DMS79 treated with DMSO at 0.1 percent for 48 hours (cell line): ENCODE results near the gene GPR39.
A peak's percentile ranks its signal among the peaks of the same experiment; 100 is the strongest.

Experiments used
- DNase-seq: peaks from one replicate; lab custom pipeline; 2025; lab: John Stamatoyannopoulos, UW

GPR39 gene

DNA sequence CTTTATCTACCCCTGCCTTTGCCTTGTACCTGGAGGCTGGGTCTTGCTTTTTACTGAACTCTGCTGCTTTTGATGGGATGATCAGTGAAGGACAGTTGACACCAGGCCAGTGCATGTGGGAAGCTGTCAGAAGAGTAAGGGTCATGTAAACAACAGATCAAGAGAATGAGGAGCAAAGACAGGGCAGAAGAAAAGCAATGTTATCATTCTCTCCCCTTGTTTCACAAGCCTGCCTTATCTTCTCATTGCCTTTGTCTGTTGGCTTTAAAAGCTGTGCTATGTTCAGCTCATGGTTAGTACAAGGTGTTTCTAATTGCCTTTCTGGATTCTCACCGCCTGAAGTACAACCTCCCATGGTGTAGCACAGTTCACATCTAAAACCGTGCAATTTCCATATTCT is 225.8 kb downstream of the GPR39 start:
- no peak for DNase-seq

DNA sequence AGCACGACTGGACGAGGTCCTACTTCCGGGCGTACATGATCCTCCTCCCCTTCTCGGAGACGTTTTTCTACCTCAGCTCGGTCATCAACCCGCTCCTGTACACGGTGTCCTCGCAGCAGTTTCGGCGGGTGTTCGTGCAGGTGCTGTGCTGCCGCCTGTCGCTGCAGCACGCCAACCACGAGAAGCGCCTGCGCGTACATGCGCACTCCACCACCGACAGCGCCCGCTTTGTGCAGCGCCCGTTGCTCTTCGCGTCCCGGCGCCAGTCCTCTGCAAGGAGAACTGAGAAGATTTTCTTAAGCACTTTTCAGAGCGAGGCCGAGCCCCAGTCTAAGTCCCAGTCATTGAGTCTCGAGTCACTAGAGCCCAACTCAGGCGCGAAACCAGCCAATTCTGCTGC is 228.6 kb downstream of the GPR39 start:
- DNase-seq = peak; percentile 82

- DNase-seq = peak; percentile 77
Observed at GRCh38 chr2:132645722-132646539, 229.3 kb downstream of the GPR39 start.

- peak; percentile 55 for DNase-seq
Observed at GRCh38 chr2:132646540-132647108, 230.0 kb downstream of the GPR39 start.

DNA sequence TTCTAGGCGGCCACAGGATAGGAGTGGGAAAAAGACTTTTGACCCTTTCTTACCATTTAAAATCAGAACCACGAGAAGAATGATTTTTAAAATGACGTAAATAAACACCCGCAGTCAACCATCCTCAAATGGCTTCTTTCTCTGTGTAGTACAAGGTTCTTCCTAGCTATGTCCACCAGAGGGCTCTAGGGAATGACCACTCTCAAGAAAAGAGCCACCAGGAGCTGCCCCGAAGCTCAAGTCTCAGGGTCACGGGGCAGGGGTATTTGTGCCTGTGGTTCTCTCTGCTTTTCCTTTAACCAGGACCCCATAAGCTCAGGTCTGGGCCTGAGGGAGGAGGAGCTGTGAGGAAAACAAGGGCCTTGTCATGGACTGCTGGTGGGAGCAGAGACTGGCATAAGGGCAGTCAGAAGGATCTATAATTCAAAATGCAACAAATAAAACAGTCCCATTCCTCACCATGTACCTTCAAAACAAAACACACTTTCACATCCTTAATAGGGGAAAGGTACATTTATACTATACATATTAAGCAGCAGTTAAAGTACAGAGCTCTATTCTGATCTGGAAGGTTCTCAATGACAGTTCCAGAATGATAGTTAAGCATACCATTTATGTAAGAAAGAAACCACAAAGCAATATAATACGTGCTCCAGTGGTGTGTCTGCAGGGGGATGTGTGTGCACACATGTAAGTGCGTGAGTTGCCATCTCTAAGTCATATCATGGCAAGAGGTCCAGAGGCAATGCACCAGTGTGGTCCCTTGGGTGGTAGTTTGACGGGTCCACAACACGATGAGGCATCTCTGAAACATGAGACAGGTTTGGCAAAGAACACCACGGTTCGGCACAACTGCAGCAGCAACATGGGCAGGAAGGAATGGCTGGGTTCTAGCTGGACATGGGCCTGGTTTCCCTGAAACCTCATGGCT is 234.8 kb downstream of the GPR39 start:
- no peak for DNase-seq

GRCh38 chr2:132652474-132652873 is 235.9 kb downstream of the GPR39 start:
- DNase-seq = no peak

DNA sequence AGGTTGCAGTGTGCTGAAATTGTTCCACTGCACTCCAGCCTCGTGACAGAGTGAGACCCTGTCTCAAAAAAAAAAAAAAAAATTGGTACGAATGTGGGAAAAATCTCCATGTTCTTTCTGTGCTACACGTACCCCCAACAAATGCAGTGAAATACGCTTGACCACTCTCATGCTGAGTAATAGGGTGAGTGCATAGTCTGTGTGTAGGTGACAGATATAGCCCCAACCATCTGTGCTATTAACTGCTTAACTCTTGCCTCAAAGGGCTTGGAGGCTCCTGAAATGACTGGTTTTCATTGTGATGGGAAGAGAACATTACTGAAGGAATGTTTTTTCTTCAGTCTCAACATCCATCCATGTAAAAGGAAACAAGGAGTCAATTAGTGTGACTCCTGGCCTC is 237.7 kb downstream of the GPR39 start:
- no peak for DNase-seq

DNA sequence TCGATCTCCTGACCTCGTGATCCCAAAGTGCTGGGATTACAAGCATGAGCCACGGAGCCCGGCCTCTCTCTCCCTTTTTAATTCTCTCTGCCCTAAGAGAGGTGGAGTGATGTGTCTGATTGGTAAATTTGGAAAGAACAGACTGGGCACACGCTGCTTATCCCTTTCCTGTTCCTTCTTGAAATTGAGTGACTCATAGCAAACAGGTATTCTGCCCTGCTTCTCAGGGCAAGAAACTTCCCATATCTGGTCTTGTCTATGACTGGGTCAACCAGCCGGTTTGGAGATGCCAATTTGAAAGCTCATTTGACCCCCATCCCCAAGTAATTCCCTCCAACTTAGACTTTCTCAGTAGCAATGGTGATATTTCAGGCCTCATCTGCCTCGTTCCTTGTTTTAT is 238.4 kb downstream of the GPR39 start:
- no peak for DNase-seq

GRCh38 chr2:132656266-132656975 is 239.8 kb downstream of the GPR39 start:
- DNase-seq = no peak

- no peak for DNase-seq
Observed at GRCh38 chr2:132659331-132659730, 242.7 kb downstream of the GPR39 start.

DNA sequence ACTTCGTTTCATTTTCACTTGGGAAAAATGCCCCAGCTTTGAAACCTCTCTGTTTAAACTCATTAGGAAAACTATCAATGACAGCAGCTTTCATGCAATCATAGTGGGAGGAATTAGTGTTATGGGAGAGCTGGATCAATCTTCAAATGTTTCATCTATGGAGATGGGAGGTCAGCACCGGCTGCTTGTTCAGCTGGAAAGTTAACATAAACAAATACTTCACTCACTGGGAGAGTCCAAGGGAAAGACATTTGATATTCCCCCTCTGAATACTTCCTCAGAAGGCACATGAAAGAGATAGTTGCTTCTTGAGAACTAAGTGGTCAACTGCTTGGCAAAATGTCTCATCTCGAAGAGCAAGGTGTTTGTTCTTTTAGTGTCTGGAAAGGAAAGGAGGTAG is 246.1 kb downstream of the GPR39 start:
- no peak for DNase-seq

GRCh38 chr2:132664096-132664495 is 247.5 kb downstream of the GPR39 start:
- no peak for DNase-seq

GRCh38 chr2:132665401-132666140 is 249.0 kb downstream of the GPR39 start:
- DNase-seq = no peak

GRCh38 chr2:132667706-132668105 is 251.1 kb downstream of the GPR39 start:
- no peak for DNase-seq

DNA sequence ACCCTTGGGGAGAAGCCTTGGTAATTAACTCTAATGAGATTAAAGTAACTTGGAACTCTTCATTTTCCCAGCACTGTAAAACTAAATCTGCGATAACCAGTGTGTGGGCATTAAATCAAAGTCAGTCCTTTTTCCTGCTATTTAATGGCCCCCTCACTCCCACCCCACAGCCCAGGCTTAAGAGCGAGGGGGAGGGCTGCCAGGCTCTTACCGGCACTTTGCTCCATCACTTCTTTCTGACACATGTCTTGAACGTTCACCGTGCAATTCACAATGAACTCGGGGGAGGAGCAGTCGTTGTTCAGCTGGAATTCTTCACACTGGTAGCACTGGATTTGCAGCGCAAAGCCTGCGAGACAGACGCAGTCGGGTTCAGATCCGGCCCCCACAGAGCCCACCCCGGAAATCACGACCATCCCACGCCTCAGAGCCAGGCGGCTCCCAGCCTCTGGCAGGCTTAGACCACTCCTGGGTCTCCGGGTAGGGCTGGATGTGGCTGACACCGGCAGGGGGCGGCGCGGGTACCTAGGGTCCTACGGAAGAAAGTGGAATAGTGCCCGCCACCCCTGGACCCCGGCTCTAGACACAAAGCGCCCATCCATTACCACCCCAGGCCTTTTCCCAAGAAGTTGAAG is 251.7 kb downstream of the GPR39 start:
- DNase-seq = peak; percentile 71

GRCh38 chr2:132668987-132669907 is 252.6 kb downstream of the GPR39 start:
- DNase-seq = peak; percentile 56

GRCh38 chr2:132669908-132670495 is 253.4 kb downstream of the GPR39 start, which contains the start of gene LYPD1:
TSS of gene LYPD1 (minus strand) at chr2:132670205. CDS start at chr2:132669932, 273 bp downstream.
- DNase-seq = peak; percentile 48

DNA sequence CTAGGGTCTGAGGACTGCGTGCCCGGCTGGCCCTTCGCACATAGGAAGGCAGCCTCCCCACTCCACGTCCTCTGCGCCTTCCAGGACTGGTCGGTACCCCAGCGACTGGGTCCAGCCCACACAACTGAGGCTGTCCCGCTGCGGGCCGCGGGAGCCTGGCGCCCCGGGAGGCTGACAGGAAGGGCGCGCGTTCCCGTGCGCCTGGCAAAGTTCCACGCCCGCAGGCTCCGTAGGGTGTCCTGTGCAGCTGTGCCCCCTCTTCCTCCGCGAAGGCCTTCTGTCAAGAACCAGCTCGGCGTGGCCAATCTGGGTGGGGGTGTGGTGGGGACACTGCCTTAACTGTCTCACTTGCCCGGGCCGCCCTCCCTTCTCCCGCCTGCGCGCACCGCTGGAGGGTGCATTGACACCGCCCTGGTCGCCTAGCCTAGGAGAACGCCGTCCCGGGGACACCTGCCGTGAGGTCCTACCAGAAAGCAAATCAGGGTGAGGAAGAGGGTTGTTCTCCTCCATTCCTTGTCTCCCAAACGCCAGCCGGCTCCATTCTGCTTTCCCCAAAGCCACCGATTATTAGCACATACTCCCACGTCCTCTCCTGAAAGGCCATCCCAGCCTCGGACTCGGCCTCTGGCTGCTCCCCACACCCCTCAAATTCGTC is 254.0 kb downstream of the GPR39 start:
- peak; percentile 49 for DNase-seq
